Lower leg skin (tissue), 4 donors: Measurements from ENCODE around the gene CDC26. TPM values are rescaled to one million over a fixed set of nuclear protein-coding genes. Genes with fewer than 3 reads are reported as not detected.

Source experiments
- DNase-seq, 2 donors: peaks; one replicate each; pipeline ENCODE4 v3.0.0-alpha.2; 2019; ENCODE audit warnings: low spot score in 2 of 2
- H3K4me3 ChIP-seq: fragments of 200-600 bp; sonication (generic); 2 replicates; pipeline ENCODE4 v1.5.1; 2017; ENCODE audit warnings: mild to moderate bottlenecking, low read depth; ENCODE audit not compliant: poor library complexity, severe bottlenecking
- CTCF ChIP-seq, 3 donors: fragments of 450-650 bp; IDR thresholded peaks; one replicate each; pipeline ENCODE4 v1.5.1; 2016; ENCODE audit warnings: antibody characterized with exemption in 3 of 3, mild to moderate bottlenecking in 3 of 3, moderate library complexity in 2 of 3
- POLR2A ChIP-seq, 2 donors: fragments of 450-650 bp; IDR thresholded peaks; one replicate each; pipeline ENCODE4 v1.6.1; 2016 to 2017; ENCODE audit warnings: antibody characterized with exemption in 2 of 2, mild to moderate bottlenecking in 1 of 2, moderate library complexity in 1 of 2
- WGBS, 2 donors: methylation state at CpG; one replicate each; pipeline ENCODE4 v1.1.5; 2018; 5-methylcytosine and 5-hydroxymethylcytosine counted together
- intact Hi-C: fragments of 100-400 bp; cut with DNase I; formaldehyde crosslinking; loops from one replicate; pipeline ENCODE4 v1.15.0; 2023; ENCODE audit warnings: low total_unique reads
- total RNA-seq, 4 donors: library from RNA; depleted of rRNA; stranded (reverse); fragments of >200 nt; gene quantifications; one replicate each; pipeline ENCODE4 v1.1.0, GENCODE V29; 2016

CDC26 gene
- total RNA-seq, 4 donors from 2014 or later, result 17.8 to 33.3 (median 20.1) TPM

GRCh38 chr9:113266174-113266573 lies 9.2 kb downstream of the CDC26 start:
- DNase-seq, result no peak
- intact Hi-C loops, result no loop called here
- no peak for TF ChIP-seq CTCF (IDR thresholded peaks at IDR 0.05)
- TF ChIP-seq POLR2A (IDR thresholded peaks at IDR 0.05), result no peak
- no peak overlapping the region for H3K4me3 ChIP-seq
- 82% methylated on average over 3 of the region's 3 CpGs for WGBS, 2 donors

GRCh38 chr9:113261917-113262671 lies 13.3 kb downstream of the CDC26 start:
- no peak overlapping the region for H3K4me3 ChIP-seq
- 83 to 89% methylated on average over 1 of the region's 1 CpG for WGBS, 2 donors
- TF ChIP-seq CTCF (IDR thresholded peaks at IDR 0.05) (no peak), POLR2A (IDR thresholded peaks at IDR 0.05) (no peak)
- no peak for DNase-seq
- intact Hi-C loops, result no loop called here

- H3K4me3 ChIP-seq, result no peak overlapping the region
- DNase-seq, result no peak
- TF ChIP-seq POLR2A (IDR thresholded peaks at IDR 0.05), result no peak
- TF ChIP-seq CTCF (IDR thresholded peaks at IDR 0.05), result no peak
- WGBS, 2 donors, result 88 to 91% methylated on average over 1 of the region's 1 CpG
- intact Hi-C loops, result no loop called here
These were observed 17.1 kb downstream of the CDC26 start for GRCh38 chr9:113258282-113258681.

- 96 to 97% methylated on average over 3 of the region's 3 CpGs for WGBS, 2 donors
- no peak overlapping the region for H3K4me3 ChIP-seq
- intact Hi-C loops, result no loop called here
- DNase-seq, result no peak
- TF ChIP-seq POLR2A (IDR thresholded peaks at IDR 0.05), result no peak
- TF ChIP-seq CTCF (IDR thresholded peaks at IDR 0.05), result no peak
These were observed 17.5 kb downstream of the CDC26 start for GRCh38 chr9:113257863-113258262.

- H3K4me3 ChIP-seq, result no peak overlapping the region
- TF ChIP-seq CTCF (IDR thresholded peaks at IDR 0.05) (no peak), POLR2A (IDR thresholded peaks at IDR 0.05) (no peak)
- intact Hi-C loops, result no loop called here
- DNase-seq, result no peak
- WGBS, 2 donors, result 90 to 94% methylated on average over 6 of the region's 6 CpGs
These were observed 19.9 kb downstream of the CDC26 start for GRCh38 chr9:113255438-113255837.

- TF ChIP-seq CTCF (IDR thresholded peaks at IDR 0.05), result no peak
- no peak for TF ChIP-seq POLR2A (IDR thresholded peaks at IDR 0.05)
- no peak overlapping the region for H3K4me3 ChIP-seq
- intact Hi-C loops, result no loop called here
- WGBS, 2 donors, result 97% methylated on average over 1 of the region's 1 CpG
- no peak for DNase-seq
These were observed 20.4 kb downstream of the CDC26 start for GRCh38 chr9:113254991-113255390.
